Stimulated activated CD4-positive, alpha-beta T cell treated with anti-CD3 and anti-CD28 coated beads, Interleukin-4, amount 100 ng/mL, for 24 hours (primary cell): Measurements from ENCODE around the gene GUCA1A.

Source experiments
- DNase-seq: peaks from one replicate; pipeline ENCODE4 v3.0.0-alpha.2; 2020

Gene GUCA1A

DNA sequence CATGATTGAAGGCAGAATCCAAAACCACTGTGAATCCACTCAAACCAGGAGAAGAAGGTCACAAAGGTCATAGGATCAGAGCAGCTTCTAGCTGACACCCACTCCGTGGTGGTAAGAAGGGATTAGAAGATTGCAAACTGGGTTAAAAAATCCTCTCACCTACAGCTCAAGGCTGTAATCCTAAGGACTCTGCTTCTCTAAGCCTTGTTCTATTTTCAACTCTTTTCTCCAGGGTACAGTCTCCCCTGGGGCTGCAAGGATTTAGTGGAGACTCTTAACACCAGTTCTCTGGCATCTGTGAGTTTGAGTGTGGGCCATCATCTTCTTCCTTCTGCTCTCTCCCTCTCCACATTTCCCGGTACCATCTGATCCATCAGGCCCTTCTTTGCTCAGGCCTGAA lies at the start of gene GUCA1A:
Gene GUCA1A (plus strand): TSS at position 264 of the 400 bp plus-strand sequence. CDS start 250 bp downstream, outside the sequence.
- no peak for DNase-seq

DNA sequence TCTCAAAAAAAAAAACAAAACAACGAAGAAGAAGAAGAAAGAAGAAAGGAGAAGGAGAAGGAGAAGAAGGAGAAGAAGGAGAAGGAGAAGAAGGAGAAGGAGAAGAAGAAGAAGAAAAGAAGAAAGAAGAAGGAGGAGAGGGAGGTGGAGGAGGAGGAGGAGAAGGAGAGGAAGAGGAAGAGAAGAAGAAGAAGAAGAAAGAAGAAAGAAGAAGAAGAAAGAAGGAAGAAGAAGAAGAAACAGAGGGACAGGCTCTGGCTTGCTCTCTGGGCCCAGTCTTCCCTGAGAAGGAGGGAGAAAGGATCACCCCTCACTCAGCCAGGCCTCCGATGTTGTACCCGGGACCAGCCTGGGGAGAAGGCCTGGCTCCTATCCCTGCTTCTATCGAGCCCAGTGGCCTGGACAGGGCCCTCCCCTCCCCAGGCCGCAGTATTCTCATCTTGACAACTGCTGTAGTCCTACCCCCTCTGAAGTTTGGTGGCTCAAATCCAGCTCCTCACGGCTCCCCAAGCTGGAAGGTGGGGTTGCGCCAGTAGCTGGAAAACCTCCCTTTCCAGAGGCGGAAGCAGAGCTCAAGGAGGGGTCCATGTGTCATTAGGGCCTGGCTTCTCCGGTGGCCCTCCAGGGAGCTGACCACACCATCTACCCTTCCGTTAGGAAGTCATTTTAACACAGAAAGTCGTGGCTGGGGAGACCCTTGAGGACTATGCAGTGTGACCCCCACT lies 49.6 kb upstream of the GUCA1A start:
- no peak for DNase-seq

DNA sequence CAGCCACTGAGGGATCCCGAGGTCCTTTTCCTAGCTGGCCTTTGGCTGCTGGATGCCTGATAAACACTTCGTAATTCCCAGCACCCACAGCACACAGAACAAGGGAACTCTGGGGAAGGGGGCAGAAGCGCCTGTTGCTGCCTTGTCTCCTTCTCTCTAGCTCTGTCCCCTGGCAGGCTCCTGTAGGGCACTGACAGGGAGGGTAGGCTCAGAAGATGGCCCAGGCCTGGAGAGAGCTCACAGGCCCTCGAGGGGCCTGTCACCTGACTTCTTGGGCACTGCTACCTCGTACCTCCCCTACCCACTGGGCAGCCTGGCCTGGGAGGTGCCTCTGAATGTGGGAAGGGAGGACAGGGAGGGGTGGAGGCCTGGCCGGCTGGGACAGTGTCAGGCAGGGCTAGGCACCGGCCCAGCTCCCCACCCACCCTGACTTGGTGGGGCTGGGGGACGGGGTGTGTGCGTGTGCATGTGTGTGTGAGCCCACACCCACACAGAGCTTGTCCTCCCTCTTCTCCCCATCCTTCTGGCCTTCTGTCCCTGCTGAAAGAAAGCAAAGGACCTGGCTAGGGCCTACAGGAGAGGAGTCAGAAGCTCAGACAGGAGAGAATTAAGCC lies 48.8 kb upstream of the GUCA1A start:
- no peak for DNase-seq

DNA sequence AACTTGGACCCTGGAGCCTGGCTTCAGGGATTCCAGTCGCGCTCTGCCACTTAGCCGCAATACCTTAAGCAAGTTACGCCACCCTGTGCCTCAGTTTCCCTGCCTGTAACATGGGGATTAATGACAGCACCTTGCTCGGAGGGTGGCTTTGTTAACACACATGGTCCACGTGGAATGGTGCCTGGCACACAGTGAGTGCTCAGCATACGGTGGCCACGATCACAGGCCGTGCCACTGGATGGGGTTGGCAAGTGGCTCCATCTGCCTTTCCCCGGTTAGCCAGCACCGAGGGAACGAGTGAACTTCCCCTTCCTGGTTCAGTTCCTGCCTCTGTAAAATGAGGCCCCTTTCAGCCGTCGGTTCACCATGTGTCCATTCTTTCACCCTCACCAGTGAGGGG lies 47.9 kb upstream of the GUCA1A start:
- DNase-seq = no peak

DNA sequence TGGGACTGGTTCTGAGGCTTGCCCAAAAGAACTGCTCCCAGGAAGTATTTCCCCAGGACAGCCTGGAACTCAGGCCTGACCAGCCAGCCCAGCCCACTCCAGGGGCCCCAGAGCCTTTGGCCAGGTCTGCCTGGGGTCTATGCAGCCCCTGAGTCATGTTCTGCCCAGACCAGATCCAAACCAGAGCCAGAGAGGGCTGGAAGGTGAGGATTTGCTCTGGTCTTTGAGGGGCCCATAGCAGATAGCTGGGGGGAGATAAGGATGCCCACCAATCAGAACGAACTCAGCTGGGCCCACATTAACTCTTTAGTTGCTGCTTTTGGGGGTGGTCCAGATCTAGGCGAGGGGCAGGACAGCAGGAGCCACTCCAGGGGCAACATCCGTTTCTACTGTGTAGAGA lies 47.5 kb upstream of the GUCA1A start:
- DNase-seq = no peak

DNA sequence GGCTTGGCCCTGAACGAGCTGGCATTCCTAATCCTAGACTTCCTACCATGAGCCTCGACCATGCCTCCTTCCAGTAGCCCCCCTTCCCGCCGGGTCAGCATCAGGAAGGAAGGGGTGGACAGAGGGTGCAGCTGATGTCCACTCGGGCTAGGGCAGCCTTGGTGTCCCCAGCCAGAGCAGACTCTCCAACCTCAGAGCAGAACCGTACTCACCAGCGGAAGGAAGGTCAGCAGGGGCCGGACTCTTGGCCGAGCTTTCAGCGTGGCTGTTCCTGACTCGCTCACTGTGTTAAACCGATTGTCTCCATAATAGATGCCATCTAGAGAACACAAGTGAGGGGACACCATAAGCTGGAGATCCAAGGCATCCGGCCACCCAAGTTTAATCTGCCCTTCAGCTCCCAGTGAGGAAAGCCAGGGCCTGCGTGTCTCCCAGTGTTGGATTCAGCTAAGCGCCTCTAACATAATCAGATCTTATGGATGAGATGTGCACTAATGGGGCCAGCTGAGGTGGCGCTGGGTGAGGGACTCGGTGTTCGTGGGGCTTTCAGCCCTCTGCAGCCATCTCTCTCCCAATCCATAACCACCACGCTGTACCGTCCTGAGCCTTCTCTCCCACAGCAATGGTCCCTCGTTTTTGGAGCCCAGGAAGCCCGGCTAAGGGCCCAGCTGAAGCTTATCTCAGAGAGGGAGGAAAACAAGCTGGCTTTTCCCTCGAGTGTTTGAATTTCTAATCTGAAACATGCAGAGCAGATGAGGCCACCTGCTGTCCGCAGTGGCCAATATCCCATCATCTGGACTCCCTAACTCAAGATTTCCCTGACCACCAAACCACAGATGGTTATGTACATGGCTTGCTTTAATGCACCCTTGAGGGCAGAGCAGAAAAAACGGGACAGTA lies 44.5 kb upstream of the GUCA1A start:
- no peak for DNase-seq

DNA sequence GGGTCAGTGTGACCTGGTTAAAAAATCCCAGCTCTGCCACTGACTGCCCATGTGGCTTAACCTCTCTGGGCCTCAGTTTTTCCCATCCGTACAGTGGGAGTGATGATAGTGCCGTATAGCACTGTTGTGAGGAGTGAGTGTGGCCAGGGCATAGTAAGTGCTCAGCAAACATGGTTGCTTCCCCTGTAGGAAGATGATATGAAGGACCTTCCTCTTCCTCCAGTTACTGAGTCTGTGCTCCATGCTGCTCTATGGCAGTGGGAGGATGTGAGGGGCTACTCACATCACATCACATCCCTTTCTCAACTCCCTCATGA lies 43.8 kb upstream of the GUCA1A start:
- no peak for DNase-seq

DNA sequence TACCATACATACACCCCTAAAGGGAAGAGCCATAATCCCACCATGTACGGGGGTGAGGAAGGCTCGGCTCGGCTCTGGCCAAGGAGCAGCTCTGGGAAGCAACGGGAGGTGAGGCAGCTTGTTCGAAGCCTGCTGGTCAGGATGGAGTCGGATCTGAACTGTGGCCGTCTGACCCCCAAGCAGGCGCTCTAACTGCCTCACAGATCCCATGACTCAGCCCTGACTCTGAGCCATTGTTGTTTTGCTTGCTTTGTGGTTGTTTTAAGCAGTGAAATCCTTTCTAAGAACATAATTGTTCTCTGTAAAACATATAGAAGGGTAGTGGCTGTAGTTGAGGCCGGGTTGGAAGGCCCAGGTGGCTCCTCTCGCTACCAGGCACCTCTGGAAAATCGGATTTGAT lies 41.6 kb upstream of the GUCA1A start:
- no peak for DNase-seq

DNA sequence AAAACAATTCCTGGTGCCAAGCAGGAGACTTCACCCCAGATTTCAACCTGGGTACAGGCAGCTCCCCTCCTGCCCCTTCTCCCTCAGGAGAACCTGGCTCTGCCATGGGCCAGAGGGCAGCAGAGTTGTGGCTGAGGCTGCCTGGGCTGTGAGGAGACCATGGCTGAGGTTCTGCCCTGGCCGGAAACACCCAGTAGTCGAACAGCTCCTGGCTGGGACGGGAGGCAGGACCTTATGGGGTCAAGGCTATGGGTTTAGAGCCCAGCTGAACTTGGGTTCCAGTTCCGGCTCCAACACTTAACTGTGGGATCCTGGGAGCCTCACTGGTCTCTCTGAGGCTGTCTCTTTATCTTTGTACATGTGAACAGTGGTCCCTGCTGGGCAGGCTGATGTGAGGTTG lies 39.2 kb upstream of the GUCA1A start:
- no peak for DNase-seq

DNA sequence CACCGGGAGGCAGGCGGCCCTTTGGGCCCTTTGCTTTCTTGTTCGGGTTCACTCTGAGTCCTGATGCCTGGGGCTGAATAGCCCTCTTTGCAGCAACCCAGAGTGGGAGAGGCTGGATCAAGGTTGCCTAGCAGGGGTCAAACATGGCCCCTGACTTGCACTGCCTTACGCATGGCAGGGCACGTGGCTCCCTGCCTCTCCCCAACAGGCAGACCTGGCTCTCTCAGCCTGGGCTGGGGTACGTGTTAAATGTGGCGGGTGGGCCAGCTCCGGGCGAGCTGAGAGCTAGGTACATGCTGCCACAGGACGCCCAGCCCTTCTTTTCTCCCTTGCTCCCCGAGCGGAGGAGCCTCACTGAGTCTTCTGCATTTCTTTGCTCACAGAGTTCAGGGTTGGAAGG lies 38.0 kb upstream of the GUCA1A start:
- DNase-seq = no peak

DNA sequence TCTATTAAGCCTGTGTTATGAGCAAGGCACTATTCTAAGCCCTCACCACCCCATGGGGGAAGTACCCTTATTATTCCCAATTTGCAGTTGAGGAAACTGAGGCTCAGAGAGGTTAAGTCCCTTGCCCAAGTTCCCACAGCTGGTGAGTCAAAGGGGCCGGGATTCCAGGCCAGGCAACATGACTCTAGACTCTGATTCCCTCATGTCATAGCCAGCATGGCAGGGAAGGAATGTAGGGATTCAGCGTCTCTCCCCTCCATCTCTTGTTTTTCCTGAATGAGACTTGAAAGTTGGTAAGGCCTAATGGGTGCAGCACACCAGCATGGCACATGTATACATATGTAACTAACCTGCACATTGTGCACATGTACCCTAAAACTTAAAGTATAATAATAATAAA lies 37.4 kb upstream of the GUCA1A start:
- no peak for DNase-seq

DNA sequence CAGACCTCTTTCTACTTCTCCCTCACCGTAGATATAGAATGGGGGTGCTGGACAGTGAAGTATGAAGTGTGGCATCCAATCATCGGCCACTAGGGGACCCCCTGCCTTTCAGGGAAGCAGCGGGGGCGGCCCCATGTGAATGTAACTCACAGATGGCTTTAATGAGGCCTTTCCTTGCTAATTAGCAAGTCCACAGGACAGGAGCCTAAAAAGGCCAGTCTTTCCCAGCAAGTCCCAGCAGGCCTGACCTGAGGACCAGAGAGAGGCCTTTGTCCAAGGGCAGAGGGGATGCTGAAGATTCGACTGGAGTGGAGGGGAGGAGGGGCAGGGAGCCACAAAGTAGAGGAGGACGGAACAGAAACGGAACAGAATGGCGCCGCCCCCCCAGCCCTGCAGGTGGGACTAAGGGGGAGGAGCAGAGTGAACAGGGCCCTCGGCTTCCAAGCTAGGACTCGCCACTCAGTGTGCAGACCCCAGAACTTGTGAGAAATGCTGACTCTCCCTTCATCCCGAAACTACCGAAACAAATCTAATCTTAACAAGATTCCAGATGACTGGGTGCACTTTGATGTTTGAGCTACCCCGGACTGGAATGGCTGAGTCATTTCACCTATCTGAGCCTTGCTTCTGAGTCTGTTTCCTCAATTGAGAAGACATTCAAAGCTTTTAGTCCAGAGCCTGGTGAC lies 36.5 kb upstream of the GUCA1A start:
- DNase-seq = peak; percentile 32

DNA sequence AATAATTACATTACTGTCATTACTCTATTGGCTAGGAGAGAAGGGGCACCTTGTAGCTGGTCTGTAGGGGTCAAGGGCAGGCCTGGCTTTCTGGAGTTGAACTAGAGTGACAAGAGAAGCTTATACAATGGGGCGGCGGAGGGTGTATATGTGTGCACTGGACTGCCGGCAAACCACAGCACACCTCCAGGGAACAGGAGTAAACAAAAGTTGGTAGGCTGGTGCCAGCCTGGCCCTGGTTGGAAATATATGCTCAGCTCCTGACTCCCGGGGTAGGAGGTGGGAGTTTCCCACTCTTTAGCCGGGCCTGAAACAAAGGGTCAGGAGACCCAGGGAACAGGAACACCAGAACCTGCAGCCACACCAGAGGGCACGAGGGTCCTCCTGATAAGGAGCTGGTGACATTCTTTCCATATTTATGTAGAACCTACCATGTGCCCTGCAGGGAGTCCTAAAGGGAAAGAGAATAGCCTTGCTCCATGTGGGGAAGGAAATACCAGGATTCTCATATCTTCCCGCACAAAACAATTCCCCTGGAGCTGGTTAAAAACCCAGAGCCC lies 35.9 kb upstream of the GUCA1A start:
- no peak for DNase-seq

DNA sequence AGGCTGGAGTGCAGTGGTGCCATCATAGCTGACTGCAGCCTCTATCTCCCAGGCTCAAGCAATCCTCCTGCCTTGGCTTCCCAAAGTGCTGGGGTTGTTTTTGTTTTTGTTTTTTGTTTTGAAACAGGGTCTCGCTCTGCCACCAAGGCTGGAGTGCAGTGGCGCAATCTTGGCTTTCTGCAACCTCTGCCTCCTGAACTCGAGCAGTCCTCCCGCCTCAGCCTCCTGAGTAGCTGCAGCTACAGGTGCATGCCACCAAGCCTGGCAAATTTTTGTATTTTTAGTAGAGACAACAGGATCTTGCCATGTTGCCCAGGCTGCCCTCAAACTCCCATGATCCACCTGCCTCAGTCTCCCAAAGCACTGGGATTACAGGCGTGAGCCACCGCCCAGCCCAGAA lies 35.0 kb upstream of the GUCA1A start:
- DNase-seq = no peak

DNA sequence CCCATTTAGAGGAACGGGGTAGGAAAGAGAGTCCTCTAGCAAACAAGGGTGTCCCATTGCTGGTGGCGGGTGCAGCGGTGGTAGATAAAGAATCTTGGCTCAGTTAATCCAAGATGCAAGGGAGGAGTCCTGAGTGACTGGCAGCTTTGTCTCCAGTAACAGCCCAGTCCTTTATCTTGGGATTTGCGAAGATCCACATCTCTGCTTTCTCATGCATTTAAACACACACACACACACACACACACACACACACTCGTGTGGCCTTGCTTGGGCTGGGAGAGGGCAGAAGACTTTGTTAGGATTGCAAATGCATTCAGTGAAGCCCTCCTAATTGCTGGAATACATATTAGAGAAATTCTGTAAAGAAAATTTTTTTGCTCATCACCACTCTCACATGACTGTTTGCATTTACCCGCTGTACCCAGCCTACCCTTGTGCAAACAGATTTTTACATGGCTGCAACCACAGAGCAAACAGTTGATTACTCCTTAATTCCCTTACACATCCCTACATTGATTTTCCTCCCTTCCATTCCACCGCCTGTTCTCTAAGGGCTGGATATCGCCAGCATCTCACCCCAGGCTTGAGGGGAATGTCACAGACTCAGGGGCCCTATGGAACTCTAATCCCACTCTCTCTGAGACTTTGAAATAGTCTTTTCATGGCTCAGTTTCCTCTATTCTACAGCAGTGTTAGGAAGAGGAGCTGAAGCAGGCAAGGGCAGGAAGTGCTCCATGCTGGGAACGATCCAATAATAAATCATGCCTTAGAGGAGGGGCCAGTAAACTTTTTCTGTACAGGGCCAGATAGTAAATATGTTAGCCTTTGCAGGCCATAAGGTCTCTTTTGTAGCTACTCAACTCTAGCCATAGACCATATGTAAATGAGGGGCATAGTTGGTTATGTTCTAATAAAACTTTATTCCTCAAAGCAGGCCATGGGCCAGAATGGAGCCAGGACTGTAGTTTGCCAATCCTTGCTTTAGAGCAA lies 34.2 kb upstream of the GUCA1A start:
- DNase-seq = no peak

DNA sequence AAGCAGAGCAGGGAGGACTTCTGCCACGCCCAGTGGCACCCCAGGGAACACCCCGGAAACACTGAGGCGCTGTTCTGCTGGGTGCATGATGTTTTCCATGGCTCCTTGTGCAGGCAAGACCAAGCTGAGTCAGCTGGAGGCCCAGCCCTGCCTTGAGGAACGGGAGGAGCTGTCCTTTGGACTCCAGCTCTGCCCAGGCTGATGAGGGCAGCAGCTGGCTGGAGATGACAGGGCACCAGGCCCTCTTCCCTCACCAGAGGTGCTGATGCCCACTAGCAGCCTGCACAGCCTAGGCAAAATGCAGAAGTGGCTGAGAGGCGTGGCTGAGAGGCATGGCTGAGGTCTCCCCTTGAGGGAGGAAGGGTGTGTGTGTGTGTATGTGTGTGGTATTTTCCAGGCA lies 33.1 kb upstream of the GUCA1A start:
- no peak for DNase-seq

DNA sequence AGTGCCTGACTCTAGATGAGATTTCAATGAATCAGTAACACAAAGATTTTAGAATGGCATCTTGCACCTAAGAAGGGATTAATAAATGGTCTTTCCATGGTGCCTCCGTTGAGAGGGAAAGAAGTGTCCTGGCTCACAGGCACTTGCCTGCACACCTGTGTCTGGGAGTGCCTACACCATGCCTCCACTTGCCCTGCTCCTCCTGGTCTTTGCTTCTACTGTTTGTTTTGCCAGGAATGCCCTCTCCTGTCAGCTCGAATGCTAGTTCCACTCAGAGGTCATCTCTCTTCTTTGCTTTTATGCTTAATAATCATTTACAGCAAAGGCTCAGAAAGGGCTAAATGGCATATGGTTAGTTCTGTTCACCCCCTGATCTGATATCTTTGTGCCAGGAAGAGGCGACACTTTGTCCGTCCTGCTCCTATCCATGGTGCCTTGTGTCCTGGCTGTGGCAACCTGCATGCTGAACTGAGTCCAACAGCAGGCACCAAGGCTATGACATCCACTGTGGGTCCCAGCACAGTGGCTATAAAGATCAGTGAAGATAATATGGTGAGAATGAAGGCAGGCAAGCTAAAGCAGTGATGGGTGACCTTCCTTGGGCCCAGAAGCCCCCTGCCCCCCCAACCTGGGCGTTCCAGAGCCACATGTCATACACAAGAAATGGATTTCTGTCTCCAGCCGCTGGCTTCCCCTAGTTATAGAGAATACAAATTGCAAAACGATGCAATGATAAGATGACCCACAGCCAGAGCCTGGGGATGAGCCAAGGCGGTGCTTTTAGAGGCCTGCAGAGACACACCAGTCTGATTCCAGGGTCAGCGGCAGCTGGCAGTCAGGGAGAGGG lies 32.2 kb upstream of the GUCA1A start:
- DNase-seq = no peak

DNA sequence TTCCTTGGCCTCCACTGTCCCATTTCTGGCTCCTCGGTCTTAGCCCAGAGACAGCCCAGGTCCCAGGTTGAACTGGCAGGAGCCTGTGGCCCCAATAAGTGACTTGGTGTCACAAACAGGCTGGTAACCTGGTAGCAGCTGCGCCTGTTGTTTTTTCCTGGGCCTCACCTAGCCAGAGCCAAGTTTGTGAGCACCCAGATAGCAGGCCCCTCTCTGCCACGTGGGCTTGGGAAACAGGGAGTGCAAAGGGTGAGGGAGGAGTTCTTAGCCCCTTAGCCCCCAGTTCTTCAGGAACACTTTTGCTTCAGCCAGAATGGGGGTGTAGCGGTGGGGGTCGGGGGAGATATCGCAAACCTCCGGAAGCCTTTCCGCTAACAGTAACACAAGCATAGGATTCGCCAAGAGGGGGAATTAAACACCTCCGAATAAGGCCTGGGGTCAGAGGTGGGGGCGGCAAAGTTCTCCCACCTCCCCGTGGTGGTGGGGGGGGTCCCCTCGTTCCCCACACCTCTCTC lies 31.5 kb upstream of the GUCA1A start:
- DNase-seq = no peak

DNA sequence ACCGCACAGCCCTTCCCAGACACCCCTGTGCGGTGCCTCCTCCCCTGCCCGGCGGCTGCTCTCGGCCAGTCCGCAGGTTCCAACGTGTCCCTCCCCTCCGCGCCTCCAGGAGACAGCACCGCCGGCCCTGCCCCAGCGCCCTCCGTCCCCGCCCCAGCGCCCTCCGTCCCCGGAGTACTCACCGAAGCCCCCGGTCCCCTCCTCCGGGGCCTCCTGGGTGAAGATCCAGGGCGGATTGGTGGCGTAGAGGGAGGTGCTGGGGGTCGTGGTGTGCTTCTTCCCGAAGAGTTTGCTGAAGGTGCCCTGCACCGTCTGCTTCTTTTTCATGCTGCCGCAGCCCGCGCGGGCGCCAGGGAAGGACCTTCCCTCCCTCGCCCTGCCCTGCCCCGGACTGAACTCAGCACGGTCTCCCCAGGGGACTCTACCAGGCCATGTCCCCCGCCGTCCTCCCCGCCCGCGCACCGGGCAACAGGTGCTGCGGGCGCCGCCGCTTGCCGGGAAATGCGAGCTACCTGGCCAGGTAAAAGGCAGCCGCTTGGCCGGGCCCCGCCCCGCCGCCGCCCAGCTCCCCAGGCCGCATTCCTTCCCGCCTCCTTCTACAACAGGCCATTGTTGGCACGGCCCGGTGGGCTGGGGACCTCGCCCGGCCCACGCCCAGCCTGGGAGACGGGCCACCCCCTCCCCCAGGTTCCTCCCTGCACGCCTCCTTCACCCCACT lies 30.9 kb upstream of the GUCA1A start, which contains the start of gene C6orf132:
Gene C6orf132 (minus strand): TSS at position 503 of the 718 bp plus-strand sequence. CDS start 176 bp downstream, at position 327.
- no peak for DNase-seq

DNA sequence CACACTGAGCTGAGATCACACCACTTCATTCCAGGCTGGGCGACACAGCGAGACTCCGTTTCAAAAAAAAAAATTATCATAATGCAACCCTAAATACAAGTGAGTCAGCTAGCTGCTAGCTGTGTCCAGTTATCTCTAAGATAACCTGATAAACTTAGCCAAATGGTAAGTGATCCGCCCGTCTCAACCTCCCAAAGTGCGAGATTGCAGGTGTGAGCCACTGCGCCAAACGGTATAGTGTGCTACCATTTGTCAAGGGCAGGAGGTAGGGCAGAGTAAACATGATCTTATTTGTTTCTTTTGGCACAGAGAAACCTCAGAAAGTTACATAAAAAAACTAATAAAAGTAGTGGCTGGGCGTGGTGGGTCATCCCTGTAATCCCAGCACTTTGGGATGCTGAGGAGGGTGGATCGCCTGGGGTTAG lies 26.0 kb upstream of the GUCA1A start:
- no peak for DNase-seq
